Measurements from ENCODE around the gene TXNIP. TPM values are rescaled to one million over a fixed set of nuclear protein-coding genes. Genes with fewer than 3 reads are reported as not detected.
A peak's percentile ranks its signal among the peaks of the same experiment; 100 is the strongest.

Gene TXNIP
- polyA plus RNA-seq, 4 donors: 85.4 to 652 (median 266) TPM

GRCh38 chr1:145965119-145965744, 31.1 kb downstream of the TXNIP start:
- Histone ChIP-seq H3K4me1 (ENCODE audit: control insufficient read depth in 3 of 3, insufficient read depth in 2 of 3, low read depth in 1 of 3, low read length in 2 of 3) (peaks cover 2 to 35% (median 7%) of the 10 kb centered on the region in 3 donors), H3K27me3 (ENCODE audit: control insufficient read depth in 3 of 3, insufficient read depth in 3 of 3, low read length in 3 of 3) (peaks cover 0 to 38% (median 0%) of the 10 kb centered on the region in 3 donors), H3K4me3 (ENCODE audit: low read depth in 1 of 3, low read length in 3 of 3) (peak overlapping the region; percentile 50 to 69 (median 56)), H3K27ac (ENCODE audit: low read depth in 1 of 3, low read length in 2 of 3) (peak overlapping the region; percentile 60 to 96 (median 83)), H3K36me3 (ENCODE audit: control insufficient read depth in 3 of 3, insufficient read depth in 2 of 3, low read depth in 1 of 3, low read length in 3 of 3) (no peaks in the 10 kb centered on the region), H3K9me3 (ENCODE audit: control insufficient read depth in 2 of 2, insufficient read depth in 1 of 2, low read depth in 1 of 2, low read length in 1 of 2) (peaks cover 0 to 7% of the 10 kb centered on the region in 2 donors)
- FAIRE-seq: no peak
- no peak for DNase-seq
- 0 to 1% (median 0%) methylated on average over 5 of the region's 5 CpGs for WGBS, 3 donors

- no peak for FAIRE-seq
- peak; percentile 96 to 98 for DNase-seq
- Histone ChIP-seq H3K9me3 (ENCODE audit: control insufficient read depth in 2 of 2, insufficient read depth in 1 of 2, low read depth in 1 of 2, low read length in 1 of 2) (peaks cover 0 to 7% of the 10 kb centered on the region in 2 donors), H3K4me3 (ENCODE audit: low read depth in 1 of 3, low read length in 3 of 3) (peak within 1 kb of the TSS; percentile 50 to 69 (median 56)), H3K36me3 (ENCODE audit: control insufficient read depth in 3 of 3, insufficient read depth in 2 of 3, low read depth in 1 of 3, low read length in 3 of 3) (no peaks in the 10 kb centered on the region), H3K27me3 (ENCODE audit: control insufficient read depth in 3 of 3, insufficient read depth in 3 of 3, low read length in 3 of 3) (peaks cover 0 to 45% (median 0%) of the 10 kb centered on the region in 3 donors), H3K27ac (ENCODE audit: low read depth in 1 of 3, low read length in 2 of 3) (peak within 1 kb of the TSS; percentile 60 to 96 (median 83)), H3K4me1 (ENCODE audit: control insufficient read depth in 3 of 3, insufficient read depth in 2 of 3, low read depth in 1 of 3, low read length in 2 of 3) (peaks cover 2 to 38% (median 7%) of the 10 kb centered on the region in 3 donors)
- WGBS, 3 donors: 0 to 1% (median 1%) methylated on average over 37 of the region's 37 CpGs
Measured at GRCh38 chr1:145964328-145965118, 31.9 kb downstream of the TXNIP start, which contains the start of the genes ANKRD34A and POLR3GL. TSS of gene ANKRD34A (minus strand) at chr1:145964575. CDS start at chr1:145961759, 2,816 bp downstream. TSS of gene POLR3GL (plus strand) at chr1:145964690. CDS start at chr1:145974866, 10,176 bp downstream.

- no peak for DNase-seq
- FAIRE-seq: no peak
- H3K27ac ChIP-seq (ENCODE audit: low read depth in 1 of 3, low read length in 2 of 3): peak overlapping the region in 2 of 3 donors; percentile 83 to 96
- H3K27me3 ChIP-seq (ENCODE audit: control insufficient read depth in 3 of 3, insufficient read depth in 3 of 3, low read length in 3 of 3): peaks cover 0 to 55% (median 0%) of the 10 kb centered on the region in 3 donors
- H3K4me3 ChIP-seq (ENCODE audit: low read depth in 1 of 3, low read length in 3 of 3): peak overlapping the region; percentile 50 to 69 (median 56)
- peaks cover 0 to 7% of the 10 kb centered on the region in 2 donors for H3K9me3 ChIP-seq (ENCODE audit: control insufficient read depth in 2 of 2, insufficient read depth in 1 of 2, low read depth in 1 of 2, low read length in 1 of 2)
- no peaks in the 10 kb centered on the region for H3K36me3 ChIP-seq (ENCODE audit: control insufficient read depth in 3 of 3, insufficient read depth in 2 of 3, low read depth in 1 of 3, low read length in 3 of 3)
- WGBS, 3 donors: 24 to 35% (median 33%) methylated on average over 5 of the region's 5 CpGs
- peaks cover 2 to 39% (median 7%) of the 10 kb centered on the region in 3 donors for H3K4me1 ChIP-seq (ENCODE audit: control insufficient read depth in 3 of 3, insufficient read depth in 2 of 3, low read depth in 1 of 3, low read length in 2 of 3)
Measured at GRCh38 chr1:145963265-145964019, 32.9 kb downstream of the TXNIP start.

GRCh38 chr1:145962157-145963102, 33.9 kb downstream of the TXNIP start:
- Histone ChIP-seq H3K27ac (ENCODE audit: low read depth in 1 of 3, low read length in 2 of 3) (peak overlapping the region in 2 of 3 donors; percentile 2 to 27), H3K36me3 (ENCODE audit: control insufficient read depth in 3 of 3, insufficient read depth in 2 of 3, low read depth in 1 of 3, low read length in 3 of 3) (no peaks in the 10 kb centered on the region), H3K9me3 (ENCODE audit: control insufficient read depth in 2 of 2, insufficient read depth in 1 of 2, low read depth in 1 of 2, low read length in 1 of 2) (peaks cover 0 to 5% of the 10 kb centered on the region in 2 donors), H3K27me3 (ENCODE audit: control insufficient read depth in 3 of 3, insufficient read depth in 3 of 3, low read length in 3 of 3) (peaks cover 0 to 55% (median 0%) of the 10 kb centered on the region in 3 donors), H3K4me3 (ENCODE audit: low read depth in 1 of 3, low read length in 3 of 3) (peak overlapping the region in 2 of 3 donors; percentile 44 to 65), H3K4me1 (ENCODE audit: control insufficient read depth in 3 of 3, insufficient read depth in 2 of 3, low read depth in 1 of 3, low read length in 2 of 3) (peaks cover 2 to 43% (median 7%) of the 10 kb centered on the region in 3 donors)
- DNase-seq: peak in 1 of 2 donors; percentile 32
- no peak for FAIRE-seq
- WGBS, 3 donors: 2 to 5% (median 3%) methylated on average over 20 to 29 of the region's 36 CpGs

GRCh38 chr1:145961425-145962156, 34.8 kb downstream of the TXNIP start:
- H3K9me3 ChIP-seq (ENCODE audit: control insufficient read depth in 2 of 2, insufficient read depth in 1 of 2, low read depth in 1 of 2, low read length in 1 of 2): no peaks in the 10 kb centered on the region
- peak in 1 of 2 donors; percentile 38 for DNase-seq
- no peak for FAIRE-seq
- WGBS, 3 donors: 1% methylated on average over 48 to 57 of the region's 57 CpGs
- H3K36me3 ChIP-seq (ENCODE audit: control insufficient read depth in 3 of 3, insufficient read depth in 2 of 3, low read depth in 1 of 3, low read length in 3 of 3): no peaks in the 10 kb centered on the region
- H3K4me3 ChIP-seq (ENCODE audit: low read depth in 1 of 3, low read length in 3 of 3): peak overlapping the region; percentile 38 to 65 (median 44)
- peak overlapping the region in 1 of 3 donors; percentile 83 for H3K27ac ChIP-seq (ENCODE audit: low read depth in 1 of 3, low read length in 2 of 3)
- peaks cover 0 to 58% (median 0%) of the 10 kb centered on the region in 3 donors for H3K27me3 ChIP-seq (ENCODE audit: control insufficient read depth in 3 of 3, insufficient read depth in 3 of 3, low read length in 3 of 3)
- peaks cover 2 to 43% (median 7%) of the 10 kb centered on the region in 3 donors for H3K4me1 ChIP-seq (ENCODE audit: control insufficient read depth in 3 of 3, insufficient read depth in 2 of 3, low read depth in 1 of 3, low read length in 2 of 3)

GRCh38 chr1:145961109-145961424, 35.3 kb downstream of the TXNIP start:
- H3K4me3 ChIP-seq (ENCODE audit: low read depth in 1 of 3, low read length in 3 of 3): peak overlapping the region; percentile 38 to 65 (median 44)
- H3K9me3 ChIP-seq (ENCODE audit: control insufficient read depth in 2 of 2, insufficient read depth in 1 of 2, low read depth in 1 of 2, low read length in 1 of 2): no peaks in the 10 kb centered on the region
- WGBS, 3 donors: 0 to 2% (median 1%) methylated on average over 14 to 22 of the region's 22 CpGs
- peaks cover 2 to 43% (median 7%) of the 10 kb centered on the region in 3 donors for H3K4me1 ChIP-seq (ENCODE audit: control insufficient read depth in 3 of 3, insufficient read depth in 2 of 3, low read depth in 1 of 3, low read length in 2 of 3)
- H3K36me3 ChIP-seq (ENCODE audit: control insufficient read depth in 3 of 3, insufficient read depth in 2 of 3, low read depth in 1 of 3, low read length in 3 of 3): no peaks in the 10 kb centered on the region
- DNase-seq (no peak), FAIRE-seq (no peak)
- peak overlapping the region in 2 of 3 donors; percentile 70 to 83 for H3K27ac ChIP-seq (ENCODE audit: low read depth in 1 of 3, low read length in 2 of 3)
- H3K27me3 ChIP-seq (ENCODE audit: control insufficient read depth in 3 of 3, insufficient read depth in 3 of 3, low read length in 3 of 3): peaks cover 0 to 58% (median 0%) of the 10 kb centered on the region in 3 donors

Data from small intestine (tissue), 7 donors.